Measurements from ENCODE around the gene HSD17B14. TPM values are rescaled to one million over a fixed set of nuclear protein-coding genes. Genes with fewer than 3 reads are reported as not detected.

HSD17B14 gene
- total and polyA plus RNA-seq, 9 of the 15 experiments (the other 6 are each of a cell fraction or from before 2014, with no cell fraction given), result 0.16 TPM; not detected in 8

GRCh38 chr19:48859711-48860572 lies 23.7 kb upstream of the HSD17B14 start (continued):
- TF ChIP-seq SRSF7 (optimal IDR thresholded peaks at IDR 0.05; ENCODE audit: low read depth, low read length), result no peak
- TF ChIP-seq, protein P1, sequence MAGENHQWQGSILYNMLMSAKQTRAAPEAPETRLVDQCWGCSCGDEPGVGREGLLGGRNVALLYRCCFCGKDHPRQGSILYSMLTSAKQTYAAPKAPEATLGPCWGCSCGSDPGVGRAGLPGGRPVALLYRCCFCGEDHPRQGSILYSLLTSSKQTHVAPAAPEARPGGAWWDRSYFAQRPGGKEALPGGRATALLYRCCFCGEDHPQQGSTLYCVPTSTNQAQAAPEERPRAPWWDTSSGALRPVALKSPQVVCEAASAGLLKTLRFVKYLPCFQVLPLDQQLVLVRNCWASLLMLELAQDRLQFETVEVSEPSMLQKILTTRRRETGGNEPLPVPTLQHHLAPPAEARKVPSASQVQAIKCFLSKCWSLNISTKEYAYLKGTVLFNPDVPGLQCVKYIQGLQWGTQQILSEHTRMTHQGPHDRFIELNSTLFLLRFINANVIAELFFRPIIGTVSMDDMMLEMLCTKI (IDR thresholded peaks at IDR 0.05; ENCODE audit: partially characterized antibody), result no peak
- no peak for TF ChIP-seq RBM15 (IDR thresholded peaks at IDR 0.05; ENCODE audit: insufficient read depth, low read length)
- no peak for TF ChIP-seq PTBP1 (IDR thresholded peaks at IDR 0.05; ENCODE audit: low read depth, low read length)
- TF ChIP-seq ZNF121 (CRISPR knock-in tag; conservative IDR thresholded peaks at IDR 0.05), result no peak
- TF ChIP-seq SMARCA4 (IDR thresholded peaks at IDR 0.05), result no peak
- TF ChIP-seq JUND (IDR thresholded peaks at IDR 0.05; ENCODE audit: borderline replicate concordance, low read depth, low read length), result peak; percentile 80
- peak; percentile 72; the same call in 2 of the 3 replicates for TF ChIP-seq JUND (tag; IDR thresholded peaks at IDR 0.05; ENCODE audit: borderline replicate concordance, low read depth, low read length)
- TF ChIP-seq, protein P2, sequence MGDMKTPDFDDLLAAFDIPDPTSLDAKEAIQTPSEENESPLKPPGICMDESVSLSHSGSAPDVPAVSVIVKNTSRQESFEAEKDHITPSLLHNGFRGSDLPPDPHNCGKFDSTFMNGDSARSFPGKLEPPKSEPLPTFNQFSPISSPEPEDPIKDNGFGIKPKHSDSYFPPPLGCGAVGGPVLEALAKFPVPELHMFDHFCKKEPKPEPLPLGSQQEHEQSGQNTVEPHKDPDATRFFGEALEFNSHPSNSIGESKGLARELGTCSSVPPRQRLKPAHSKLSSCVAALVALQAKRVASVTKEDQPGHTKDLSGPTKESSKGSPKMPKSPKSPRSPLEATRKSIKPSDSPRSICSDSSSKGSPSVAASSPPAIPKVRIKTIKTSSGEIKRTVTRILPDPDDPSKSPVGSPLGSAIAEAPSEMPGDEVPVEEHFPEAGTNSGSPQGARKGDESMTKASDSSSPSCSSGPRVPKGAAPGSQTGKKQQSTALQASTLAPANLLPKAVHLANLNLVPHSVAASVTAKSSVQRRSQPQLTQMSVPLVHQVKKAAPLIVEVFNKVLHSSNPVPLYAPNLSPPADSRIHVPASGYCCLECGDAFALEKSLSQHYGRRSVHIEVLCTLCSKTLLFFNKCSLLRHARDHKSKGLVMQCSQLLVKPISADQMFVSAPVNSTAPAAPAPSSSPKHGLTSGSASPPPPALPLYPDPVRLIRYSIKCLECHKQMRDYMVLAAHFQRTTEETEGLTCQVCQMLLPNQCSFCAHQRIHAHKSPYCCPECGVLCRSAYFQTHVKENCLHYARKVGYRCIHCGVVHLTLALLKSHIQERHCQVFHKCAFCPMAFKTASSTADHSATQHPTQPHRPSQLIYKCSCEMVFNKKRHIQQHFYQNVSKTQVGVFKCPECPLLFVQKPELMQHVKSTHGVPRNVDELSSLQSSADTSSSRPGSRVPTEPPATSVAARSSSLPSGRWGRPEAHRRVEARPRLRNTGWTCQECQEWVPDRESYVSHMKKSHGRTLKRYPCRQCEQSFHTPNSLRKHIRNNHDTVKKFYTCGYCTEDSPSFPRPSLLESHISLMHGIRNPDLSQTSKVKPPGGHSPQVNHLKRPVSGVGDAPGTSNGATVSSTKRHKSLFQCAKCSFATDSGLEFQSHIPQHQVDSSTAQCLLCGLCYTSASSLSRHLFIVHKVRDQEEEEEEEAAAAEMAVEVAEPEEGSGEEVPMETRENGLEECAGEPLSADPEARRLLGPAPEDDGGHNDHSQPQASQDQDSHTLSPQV (IDR thresholded peaks at IDR 0.05), result no peak
- no peak for TF ChIP-seq ZBED1 (IDR thresholded peaks at IDR 0.05)
- no peak for TF ChIP-seq SMAD3 (CRISPR knock-in tag; conservative IDR thresholded peaks at IDR 0.05)
- peak in 1 of 2 experiments; percentile 41; a peak in 1 of 4 replicates for TF ChIP-seq SIN3A (IDR thresholded peaks at IDR 0.05; ENCODE audit: borderline replicate concordance in 2 of 2, control insufficient read depth in 1 of 2, low read depth in 2 of 2, low read length in 2 of 2)
- TF ChIP-seq, protein P3, sequence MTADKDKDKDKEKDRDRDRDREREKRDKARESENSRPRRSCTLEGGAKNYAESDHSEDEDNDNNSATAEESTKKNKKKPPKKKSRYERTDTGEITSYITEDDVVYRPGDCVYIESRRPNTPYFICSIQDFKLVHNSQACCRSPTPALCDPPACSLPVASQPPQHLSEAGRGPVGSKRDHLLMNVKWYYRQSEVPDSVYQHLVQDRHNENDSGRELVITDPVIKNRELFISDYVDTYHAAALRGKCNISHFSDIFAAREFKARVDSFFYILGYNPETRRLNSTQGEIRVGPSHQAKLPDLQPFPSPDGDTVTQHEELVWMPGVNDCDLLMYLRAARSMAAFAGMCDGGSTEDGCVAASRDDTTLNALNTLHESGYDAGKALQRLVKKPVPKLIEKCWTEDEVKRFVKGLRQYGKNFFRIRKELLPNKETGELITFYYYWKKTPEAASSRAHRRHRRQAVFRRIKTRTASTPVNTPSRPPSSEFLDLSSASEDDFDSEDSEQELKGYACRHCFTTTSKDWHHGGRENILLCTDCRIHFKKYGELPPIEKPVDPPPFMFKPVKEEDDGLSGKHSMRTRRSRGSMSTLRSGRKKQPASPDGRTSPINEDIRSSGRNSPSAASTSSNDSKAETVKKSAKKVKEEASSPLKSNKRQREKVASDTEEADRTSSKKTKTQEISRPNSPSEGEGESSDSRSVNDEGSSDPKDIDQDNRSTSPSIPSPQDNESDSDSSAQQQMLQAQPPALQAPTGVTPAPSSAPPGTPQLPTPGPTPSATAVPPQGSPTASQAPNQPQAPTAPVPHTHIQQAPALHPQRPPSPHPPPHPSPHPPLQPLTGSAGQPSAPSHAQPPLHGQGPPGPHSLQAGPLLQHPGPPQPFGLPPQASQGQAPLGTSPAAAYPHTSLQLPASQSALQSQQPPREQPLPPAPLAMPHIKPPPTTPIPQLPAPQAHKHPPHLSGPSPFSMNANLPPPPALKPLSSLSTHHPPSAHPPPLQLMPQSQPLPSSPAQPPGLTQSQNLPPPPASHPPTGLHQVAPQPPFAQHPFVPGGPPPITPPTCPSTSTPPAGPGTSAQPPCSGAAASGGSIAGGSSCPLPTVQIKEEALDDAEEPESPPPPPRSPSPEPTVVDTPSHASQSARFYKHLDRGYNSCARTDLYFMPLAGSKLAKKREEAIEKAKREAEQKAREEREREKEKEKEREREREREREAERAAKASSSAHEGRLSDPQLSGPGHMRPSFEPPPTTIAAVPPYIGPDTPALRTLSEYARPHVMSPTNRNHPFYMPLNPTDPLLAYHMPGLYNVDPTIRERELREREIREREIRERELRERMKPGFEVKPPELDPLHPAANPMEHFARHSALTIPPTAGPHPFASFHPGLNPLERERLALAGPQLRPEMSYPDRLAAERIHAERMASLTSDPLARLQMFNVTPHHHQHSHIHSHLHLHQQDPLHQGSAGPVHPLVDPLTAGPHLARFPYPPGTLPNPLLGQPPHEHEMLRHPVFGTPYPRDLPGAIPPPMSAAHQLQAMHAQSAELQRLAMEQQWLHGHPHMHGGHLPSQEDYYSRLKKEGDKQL (CRISPR knock-in tag; IDR thresholded peaks at IDR 0.05; ENCODE audit: borderline replicate concordance), result no peak
- peak; percentile 25; the same call in 1 of the 2 replicates for TF ChIP-seq MTA3 (IDR thresholded peaks at IDR 0.05; ENCODE audit: borderline replicate concordance)
- TF ChIP-seq U2AF1 (optimal IDR thresholded peaks at IDR 0.05; ENCODE audit: low read depth, low read length), result no peak
- TF ChIP-seq PRPF4 (IDR thresholded peaks at IDR 0.05; ENCODE audit: insufficient read depth, low read depth, low read length, poor library complexity, severe bottlenecking), result no peak

All from K562 (cell line).